LNCAP (cell line): Measurements from ENCODE around the gene TRIM52.

ENCODE experiments used
- CTCF ChIP-seq: fragments of 450-650 bp; IDR thresholded peaks from 2 replicates; pipeline ENCODE4 v1.5.1; 2017; ENCODE audit warnings: mild to moderate bottlenecking

Gene TRIM52

GRCh38 chr5:181220178-181220515, 40.8 kb downstream of the TRIM52 start:
- TF ChIP-seq CTCF = no peak

DNA sequence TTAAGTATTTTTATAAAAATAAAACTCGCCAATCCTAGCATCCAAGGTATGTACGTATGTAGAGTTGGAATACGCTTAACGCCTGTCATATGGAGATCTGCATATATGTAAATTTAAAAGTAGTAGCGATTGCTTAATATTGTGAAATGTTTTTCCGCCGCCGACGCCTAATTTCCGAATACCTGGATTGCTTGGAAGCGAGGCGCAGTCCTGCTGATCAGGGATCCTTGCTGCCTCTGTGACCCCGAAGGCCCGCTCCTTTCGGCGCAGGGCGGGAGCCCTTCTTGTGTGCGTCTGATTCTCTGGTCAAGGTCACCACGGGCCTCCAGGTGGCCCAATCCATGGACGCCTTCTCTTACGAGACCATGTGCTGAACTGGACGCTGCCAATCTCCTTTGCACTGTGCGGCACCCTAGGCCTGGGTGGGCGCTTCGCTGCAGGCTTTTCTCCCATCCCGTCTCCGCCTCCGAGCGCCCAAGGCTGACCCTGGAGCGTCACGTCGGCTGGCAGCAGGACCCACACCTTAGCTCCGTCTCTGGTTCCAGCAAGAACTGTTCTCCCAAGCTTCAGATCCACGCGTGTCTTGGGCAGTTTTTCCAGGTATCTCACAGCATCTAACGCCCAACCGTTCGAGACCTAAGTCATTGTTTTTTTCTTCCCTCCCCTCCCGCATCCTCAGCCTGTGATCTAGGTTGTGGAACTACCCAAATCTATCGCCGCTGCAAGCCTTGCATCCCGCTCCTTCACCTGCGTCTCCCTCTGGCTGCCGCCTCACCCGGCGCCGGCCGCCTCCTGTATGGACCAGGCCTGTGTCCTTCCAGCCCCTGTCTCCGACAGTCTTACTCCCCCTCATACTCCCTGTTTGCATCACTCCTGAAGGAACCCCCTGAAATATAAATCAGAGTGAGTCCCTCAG, 41.4 kb downstream of the TRIM52 start:
- TF ChIP-seq CTCF = no peak

GRCh38 chr5:181218795-181219124, 42.2 kb downstream of the TRIM52 start:
- TF ChIP-seq CTCF = no peak

DNA sequence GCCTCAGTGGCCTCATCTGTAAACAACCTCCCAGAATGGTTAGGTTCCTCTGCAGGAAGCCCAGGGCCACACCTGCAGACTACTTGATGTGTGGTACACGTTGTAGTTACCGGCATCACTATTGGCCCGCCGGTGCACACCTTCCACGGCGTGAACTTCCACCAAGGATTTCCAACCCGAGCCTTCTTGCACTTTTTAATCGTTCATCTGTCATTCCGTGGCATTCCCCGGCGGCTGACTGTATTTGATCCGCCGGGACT, 43.2 kb downstream of the TRIM52 start:
- TF ChIP-seq CTCF = no peak

- no peak for TF ChIP-seq CTCF
Observed at GRCh38 chr5:181217111-181217802, 43.7 kb downstream of the TRIM52 start.

DNA sequence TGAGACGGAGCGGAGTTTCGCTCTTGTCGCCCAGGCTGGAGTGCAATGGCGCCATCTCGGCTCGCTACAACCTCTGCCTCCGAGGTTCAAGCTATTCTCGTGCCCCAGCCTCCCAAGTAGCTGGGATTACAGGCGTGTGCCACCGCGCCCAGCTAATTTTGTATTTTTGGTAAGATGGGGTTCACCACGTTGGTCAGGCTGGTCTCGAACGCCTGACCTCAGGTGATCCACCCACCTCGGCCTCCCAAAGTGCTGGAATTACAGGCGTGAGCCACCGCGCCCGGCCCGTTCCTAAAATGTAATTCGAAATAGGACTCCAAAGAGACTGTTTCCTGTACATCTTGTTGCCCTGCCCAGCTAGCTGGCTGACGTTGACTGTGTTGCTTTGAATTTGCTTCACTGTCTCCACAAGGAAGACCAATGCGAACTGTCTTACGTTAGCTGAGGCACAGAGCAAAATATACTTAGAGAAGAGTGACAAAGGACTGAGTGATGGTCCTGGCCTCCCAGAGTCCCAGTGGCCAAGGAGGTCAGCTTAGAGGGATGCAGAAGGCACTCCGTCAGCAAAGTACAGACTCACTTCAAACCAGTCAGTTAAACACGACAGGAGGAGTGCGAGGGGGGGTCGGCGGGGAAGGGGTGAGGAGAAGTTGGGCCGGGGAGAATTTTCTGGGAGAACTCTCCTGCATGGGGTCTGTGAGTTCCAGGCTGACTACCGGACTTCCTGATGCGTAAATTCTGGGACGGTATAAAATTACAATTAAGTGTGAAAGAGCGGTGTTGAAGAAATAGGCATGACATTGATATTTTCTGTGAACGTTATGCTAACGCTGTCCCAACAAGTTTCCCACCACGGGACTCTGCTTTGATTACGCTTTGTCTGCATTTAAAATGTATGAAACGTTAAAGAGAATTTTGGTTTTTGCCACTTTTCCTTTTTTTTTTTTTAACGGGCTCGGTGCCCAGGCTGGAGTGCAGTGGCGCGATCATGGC, 44.6 kb downstream of the TRIM52 start:
- TF ChIP-seq CTCF = no peak

DNA sequence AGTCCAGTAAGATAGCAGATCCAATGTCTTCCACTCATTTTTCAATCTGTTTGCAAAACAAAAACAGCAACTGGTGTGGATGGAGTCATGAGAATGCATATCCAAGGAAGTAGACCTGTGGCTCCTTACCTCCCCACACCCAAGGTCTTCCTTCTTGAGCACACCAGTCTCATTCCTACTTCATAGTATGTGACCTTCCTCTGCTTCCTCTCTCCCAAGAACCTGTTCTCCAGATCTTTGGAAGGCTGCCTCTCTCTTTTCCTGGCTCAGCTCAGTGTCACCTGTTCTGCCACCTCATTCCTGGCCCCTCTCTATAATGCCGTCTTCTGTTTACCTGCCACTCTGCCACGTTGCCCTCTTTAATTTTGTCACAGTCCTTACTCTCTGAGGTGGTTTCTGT, 48.0 kb downstream of the TRIM52 start:
- TF ChIP-seq CTCF = no peak
